ENCODE results near the gene PRDM12. TPM values are rescaled to one million over a fixed set of nuclear protein-coding genes. Genes with fewer than 3 reads are reported as not detected.

PRDM12 gene
- total RNA-seq, 1 experiment from 2014 or later, result not detected

DNA sequence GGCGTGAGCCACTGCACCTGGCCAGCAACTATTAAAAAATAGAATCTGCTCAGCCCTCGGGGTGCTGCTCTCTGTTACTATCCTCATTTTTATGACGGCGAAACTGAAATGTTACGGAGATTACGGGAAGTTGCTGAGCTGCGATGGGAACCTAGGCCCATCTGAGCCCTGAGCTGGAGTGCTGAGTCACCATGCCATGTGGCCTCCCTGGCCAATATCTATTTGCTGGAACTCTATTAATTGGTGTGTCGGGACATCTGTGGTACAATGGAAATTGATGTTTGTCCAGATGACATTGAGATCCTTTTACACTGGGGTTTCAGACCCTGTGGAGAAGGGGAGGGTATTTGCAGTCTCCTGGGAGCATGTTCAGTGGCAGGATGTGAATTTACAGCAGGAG, 8.1 kb downstream of the PRDM12 start:
- H2BK12ac ChIP-seq (ENCODE audit: insufficient read length, low read depth, low read length), result no peak overlapping the region
- H3K9me3 ChIP-seq (ENCODE audit: control insufficient read depth, low read depth, low read length), result no peaks in the 10 kb centered on the region
- DNase-seq, result no peak
- no peak overlapping the region for H3K27ac ChIP-seq (ENCODE audit: insufficient read length, low read depth, low read length)
- H3K56ac ChIP-seq (ENCODE audit: insufficient read length, low read depth, low read length), result no peak overlapping the region
- H3K4me3 Mint-ChIP-seq, result no peak overlapping the region
- H3T11ph ChIP-seq (ENCODE audit: low read length), result no peak overlapping the region
- no peak overlapping the region for H3K14ac ChIP-seq (ENCODE audit: insufficient read depth, low read length)
- H3K9ac ChIP-seq (ENCODE audit: extremely low read depth, insufficient read length, low read length), result no peak overlapping the region
- H3K4me1 ChIP-seq (ENCODE audit: insufficient read depth, low read length), result no peaks in the 10 kb centered on the region
- H3K79me1 ChIP-seq (ENCODE audit: insufficient read depth, low read depth, low read length, poor library complexity, severe bottlenecking), result no peaks in the 10 kb centered on the region
- no peak overlapping the region for H2BK120ac ChIP-seq (ENCODE audit: low read depth, low read length, poor library complexity, severe bottlenecking)
- H3K27ac Mint-ChIP-seq, result no peak overlapping the region
- peaks cover 0 to 3% of the 10 kb centered on the region in 2 experiments; a peak in 1 of 4 replicates for H3K4me1 Mint-ChIP-seq
- no peaks in the 10 kb centered on the region for H3K79me2 ChIP-seq (ENCODE audit: insufficient read depth, low read length)
- no peak overlapping the region for H2AK5ac ChIP-seq (ENCODE audit: insufficient read length, low read length)
- H4K20me1 ChIP-seq (ENCODE audit: control insufficient read depth, insufficient read depth, insufficient read length), result no peaks in the 10 kb centered on the region
- no peaks in the 10 kb centered on the region; a peak in 2 of 5 replicates for H3K9me3 Mint-ChIP-seq
- H2BK15ac ChIP-seq (ENCODE audit: low read depth, low read length), result no peak overlapping the region
- no peak overlapping the region for H3K4ac ChIP-seq (ENCODE audit: low read depth, low read length)
- H2BK20ac ChIP-seq (ENCODE audit: low read depth, low read length, poor library complexity, severe bottlenecking), result no peak overlapping the region
- H3K23me2 ChIP-seq (ENCODE audit: insufficient read length, low read depth, low read length, poor library complexity, severe bottlenecking), result no peaks in the 10 kb centered on the region
- no peak overlapping the region for H3K23ac ChIP-seq (ENCODE audit: insufficient read length, low read depth, low read length)
- WGBS (ENCODE audit: extremely low coverage, insufficient read length, low lambda C conversion rate), result no CpG with 5 or more reads among the region's 8 CpGs
- no peak overlapping the region for H4K91ac ChIP-seq (ENCODE audit: insufficient read length, low read depth, low read length)
- no peak overlapping the region for H2BK5ac ChIP-seq (ENCODE audit: insufficient read length, low read length)
- no peak overlapping the region for H4K5ac ChIP-seq (ENCODE audit: insufficient read length, low read depth, low read length)
- H3K36me3 Mint-ChIP-seq (ENCODE audit: insufficient read depth in 1 of 3, low read depth in 3 of 3), result no peaks in the 10 kb centered on the region
- H2AFZ ChIP-seq (ENCODE audit: low read length), result no peak overlapping the region
- H3K27me3 Mint-ChIP-seq (ENCODE audit: low read depth), result peaks cover 71% of the 10 kb centered on the region
- H4K8ac ChIP-seq (replicated peaks; ENCODE audit: insufficient read length, low read depth, low read length), result no peak overlapping the region
- peaks cover 12% of the 10 kb centered on the region for H3K27me3 ChIP-seq (ENCODE audit: insufficient read depth, low read length)
- no peak overlapping the region for H3K18ac ChIP-seq (ENCODE audit: insufficient read length, low read depth, low read length)
- TF ChIP-seq, protein P1, sequence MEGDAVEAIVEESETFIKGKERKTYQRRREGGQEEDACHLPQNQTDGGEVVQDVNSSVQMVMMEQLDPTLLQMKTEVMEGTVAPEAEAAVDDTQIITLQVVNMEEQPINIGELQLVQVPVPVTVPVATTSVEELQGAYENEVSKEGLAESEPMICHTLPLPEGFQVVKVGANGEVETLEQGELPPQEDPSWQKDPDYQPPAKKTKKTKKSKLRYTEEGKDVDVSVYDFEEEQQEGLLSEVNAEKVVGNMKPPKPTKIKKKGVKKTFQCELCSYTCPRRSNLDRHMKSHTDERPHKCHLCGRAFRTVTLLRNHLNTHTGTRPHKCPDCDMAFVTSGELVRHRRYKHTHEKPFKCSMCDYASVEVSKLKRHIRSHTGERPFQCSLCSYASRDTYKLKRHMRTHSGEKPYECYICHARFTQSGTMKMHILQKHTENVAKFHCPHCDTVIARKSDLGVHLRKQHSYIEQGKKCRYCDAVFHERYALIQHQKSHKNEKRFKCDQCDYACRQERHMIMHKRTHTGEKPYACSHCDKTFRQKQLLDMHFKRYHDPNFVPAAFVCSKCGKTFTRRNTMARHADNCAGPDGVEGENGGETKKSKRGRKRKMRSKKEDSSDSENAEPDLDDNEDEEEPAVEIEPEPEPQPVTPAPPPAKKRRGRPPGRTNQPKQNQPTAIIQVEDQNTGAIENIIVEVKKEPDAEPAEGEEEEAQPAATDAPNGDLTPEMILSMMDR (conservative IDR thresholded peaks at IDR 0.05), result no peak
- H3K4me2 ChIP-seq (ENCODE audit: insufficient read depth, insufficient read length, low read length), result no peak overlapping the region
